ENCODE measurements around the gene OR51B5. TPM values are rescaled to one million over a fixed set of nuclear protein-coding genes. Genes with fewer than 3 reads are reported as not detected.

Gene OR51B5
- total and polyA plus RNA-seq, 10 of the 15 experiments (the other 5 are each of a cell fraction or from before 2014, with no cell fraction given), result 0.04 to 2.1 (median 0.17) TPM; not detected in 6

DNA sequence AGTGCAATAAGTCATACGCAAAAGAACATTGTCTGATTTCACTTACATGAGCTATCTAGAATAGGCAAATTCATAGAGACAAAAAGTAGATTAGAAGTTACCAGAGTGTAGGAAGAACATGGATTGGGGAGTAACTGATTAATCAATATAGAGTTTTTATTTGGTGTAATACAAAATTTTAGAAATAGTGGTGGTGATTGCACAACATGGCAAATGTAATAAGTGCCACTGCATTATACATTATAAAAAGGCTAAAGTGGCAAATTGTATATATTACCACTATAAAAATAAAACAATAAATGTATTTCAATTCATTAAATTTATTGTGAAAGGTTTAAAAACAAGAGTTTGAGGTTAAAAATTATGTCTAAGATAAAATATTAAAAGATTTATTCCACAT is 32.9 kb downstream of the OR51B5 start:
- H3K27me3 ChIP-seq (replicated peaks in 1 of 2; ENCODE audit: control insufficient read depth in 2 of 2, insufficient read depth in 2 of 2, low read length in 1 of 2), result no peaks in the 10 kb centered on the region; a peak in 1 of 4 replicates
- no peaks in the 10 kb centered on the region for H4K20me1 ChIP-seq (ENCODE audit: control insufficient read depth, insufficient read depth)
- ChIA-PET SMC1A (ENCODE audit: uncharacterized antibody, unreplicated experiment) (no interaction called here), RAD21 (ENCODE audit: unreplicated experiment) (no interaction called here), CTCF (no interaction called here), POLR2A (no interaction called here)
- TF ChIP-seq MYC (IDR thresholded peaks at IDR 0.05; ENCODE audit: insufficient read depth, insufficient read length, insufficient replicate concordance, low read length, severe bottlenecking) (no peak), DPF2 (IDR thresholded peaks at IDR 0.05) (no peak), ZNF217 (IDR thresholded peaks at IDR 0.05) (no peak), IRF4 (IDR thresholded peaks at IDR 0.05; ENCODE audit: low read depth, low read length) (no peak), EED (IDR thresholded peaks at IDR 0.05; ENCODE audit: low read depth) (no peak), SP1 (IDR thresholded peaks at IDR 0.05; ENCODE audit: low read depth, low read length) (no peak), CBFB (IDR thresholded peaks at IDR 0.05; ENCODE audit: low read depth) (no peak), CREM (IDR thresholded peaks at IDR 0.05; ENCODE audit: low read depth) (no peak), ZNF274 (IDR thresholded peaks at IDR 0.05; ENCODE audit: insufficient read depth, insufficient read length) (no peak), SMAD5 (IDR thresholded peaks at IDR 0.05; ENCODE audit: low read depth) (no peak), NRF1 (conservative IDR thresholded peaks at IDR 0.05; ENCODE audit: low read depth, low read length) (no peak), NFYA (IDR thresholded peaks at IDR 0.05; ENCODE audit: borderline replicate concordance, low read depth, low read length) (no peak), MEF2A (IDR thresholded peaks at IDR 0.05; ENCODE audit: insufficient read depth, low read depth, low read length) (no peak), KLF5 (IDR thresholded peaks at IDR 0.05; ENCODE audit: partially characterized antibody) (no peak)
- TF ChIP-seq, protein P1, sequence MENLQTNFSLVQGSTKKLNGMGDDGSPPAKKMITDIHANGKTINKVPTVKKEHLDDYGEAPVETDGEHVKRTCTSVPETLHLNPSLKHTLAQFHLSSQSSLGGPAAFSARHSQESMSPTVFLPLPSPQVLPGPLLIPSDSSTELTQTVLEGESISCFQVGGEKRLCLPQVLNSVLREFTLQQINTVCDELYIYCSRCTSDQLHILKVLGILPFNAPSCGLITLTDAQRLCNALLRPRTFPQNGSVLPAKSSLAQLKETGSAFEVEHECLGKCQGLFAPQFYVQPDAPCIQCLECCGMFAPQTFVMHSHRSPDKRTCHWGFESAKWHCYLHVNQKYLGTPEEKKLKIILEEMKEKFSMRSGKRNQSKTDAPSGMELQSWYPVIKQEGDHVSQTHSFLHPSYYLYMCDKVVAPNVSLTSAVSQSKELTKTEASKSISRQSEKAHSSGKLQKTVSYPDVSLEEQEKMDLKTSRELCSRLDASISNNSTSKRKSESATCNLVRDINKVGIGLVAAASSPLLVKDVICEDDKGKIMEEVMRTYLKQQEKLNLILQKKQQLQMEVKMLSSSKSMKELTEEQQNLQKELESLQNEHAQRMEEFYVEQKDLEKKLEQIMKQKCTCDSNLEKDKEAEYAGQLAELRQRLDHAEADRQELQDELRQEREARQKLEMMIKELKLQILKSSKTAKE (IDR thresholded peaks at IDR 0.05; ENCODE audit: low read depth, poor library complexity, severe bottlenecking), result no peak
- TF ChIP-seq, protein P2, sequence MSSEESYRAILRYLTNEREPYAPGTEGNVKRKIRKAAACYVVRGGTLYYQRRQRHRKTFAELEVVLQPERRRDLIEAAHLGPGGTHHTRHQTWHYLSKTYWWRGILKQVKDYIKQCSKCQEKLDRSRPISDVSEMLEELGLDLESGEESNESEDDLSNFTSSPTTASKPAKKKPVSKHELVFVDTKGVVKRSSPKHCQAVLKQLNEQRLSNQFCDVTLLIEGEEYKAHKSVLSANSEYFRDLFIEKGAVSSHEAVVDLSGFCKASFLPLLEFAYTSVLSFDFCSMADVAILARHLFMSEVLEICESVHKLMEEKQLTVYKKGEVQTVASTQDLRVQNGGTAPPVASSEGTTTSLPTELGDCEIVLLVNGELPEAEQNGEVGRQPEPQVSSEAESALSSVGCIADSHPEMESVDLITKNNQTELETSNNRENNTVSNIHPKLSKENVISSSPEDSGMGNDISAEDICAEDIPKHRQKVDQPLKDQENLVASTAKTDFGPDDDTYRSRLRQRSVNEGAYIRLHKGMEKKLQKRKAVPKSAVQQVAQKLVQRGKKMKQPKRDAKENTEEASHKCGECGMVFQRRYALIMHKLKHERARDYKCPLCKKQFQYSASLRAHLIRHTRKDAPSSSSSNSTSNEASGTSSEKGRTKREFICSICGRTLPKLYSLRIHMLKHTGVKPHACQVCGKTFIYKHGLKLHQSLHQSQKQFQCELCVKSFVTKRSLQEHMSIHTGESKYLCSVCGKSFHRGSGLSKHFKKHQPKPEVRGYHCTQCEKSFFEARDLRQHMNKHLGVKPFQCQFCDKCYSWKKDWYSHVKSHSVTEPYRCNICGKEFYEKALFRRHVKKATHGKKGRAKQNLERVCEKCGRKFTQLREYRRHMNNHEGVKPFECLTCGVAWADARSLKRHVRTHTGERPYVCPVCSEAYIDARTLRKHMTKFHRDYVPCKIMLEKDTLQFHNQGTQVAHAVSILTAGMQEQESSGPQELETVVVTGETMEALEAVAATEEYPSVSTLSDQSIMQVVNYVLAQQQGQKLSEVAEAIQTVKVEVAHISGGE (CRISPR knock-in tag; IDR thresholded peaks at IDR 0.05), result no peak
- TF ChIP-seq, protein P3, sequence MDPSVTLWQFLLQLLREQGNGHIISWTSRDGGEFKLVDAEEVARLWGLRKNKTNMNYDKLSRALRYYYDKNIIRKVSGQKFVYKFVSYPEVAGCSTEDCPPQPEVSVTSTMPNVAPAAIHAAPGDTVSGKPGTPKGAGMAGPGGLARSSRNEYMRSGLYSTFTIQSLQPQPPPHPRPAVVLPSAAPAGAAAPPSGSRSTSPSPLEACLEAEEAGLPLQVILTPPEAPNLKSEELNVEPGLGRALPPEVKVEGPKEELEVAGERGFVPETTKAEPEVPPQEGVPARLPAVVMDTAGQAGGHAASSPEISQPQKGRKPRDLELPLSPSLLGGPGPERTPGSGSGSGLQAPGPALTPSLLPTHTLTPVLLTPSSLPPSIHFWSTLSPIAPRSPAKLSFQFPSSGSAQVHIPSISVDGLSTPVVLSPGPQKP (IDR thresholded peaks at IDR 0.05; ENCODE audit: low read depth, low read length), result no peak
- in situ Hi-C loops (cut with MboI), result no loop called here
- H3K79me2 ChIP-seq (ENCODE audit: control insufficient read depth, insufficient read depth, low read length), result no peaks in the 10 kb centered on the region
- H3K9ac ChIP-seq (ENCODE audit: control insufficient read depth, insufficient read depth, low read length), result no peak overlapping the region
- intact Hi-C loops (cut with micrococcal nuclease; ENCODE audit: unreplicated experiment), result no loop called here
- H3K4me1 ChIP-seq (ENCODE audit: control insufficient read depth, insufficient read depth, low read length), result no peaks in the 10 kb centered on the region
- DNase-seq (ENCODE audit: low read depth, low spot score) (no peak), ATAC-seq (no peak), FAIRE-seq (no peak)
- H2AFZ ChIP-seq (ENCODE audit: control insufficient read depth, low read depth, low read length), result no peak overlapping the region
- H3K4me3 ChIP-seq, result no peak overlapping the region
- WGBS (ENCODE audit: insufficient coverage, insufficient replicate concordance, low lambda C conversion rate, missing lambda C conversion rate), result 80% methylated on average over 1 of the region's 1 CpG
- no peaks in the 10 kb centered on the region for H3K9me3 ChIP-seq (replicated peaks; ENCODE audit: control insufficient read depth, insufficient read depth, low read length)
- BruUV-seq (replicated peaks), result no TSS peak
- H3K27ac ChIP-seq (ENCODE audit: control insufficient read depth, insufficient read depth), result no peak overlapping the region
- H3K36me3 ChIP-seq (ENCODE audit: control insufficient read depth in 2 of 2, insufficient read depth in 2 of 2, low read length in 1 of 2), result no peaks in the 10 kb centered on the region
- H3K4me2 ChIP-seq (ENCODE audit: control insufficient read depth, insufficient read depth), result no peak overlapping the region

Data from GM12878 (cell line).